Measurements from ENCODE around the gene ABHD16A. TPM values are rescaled to one million over a fixed set of nuclear protein-coding genes. Genes with fewer than 3 reads are reported as not detected.

Gene ABHD16A
- total and polyA plus RNA-seq, 2 of the 13 experiments (the other 11 are each of a cell fraction or from before 2014, with no cell fraction given): 43.5 to 45.4 TPM

- TF ChIP-seq TIGD3 (CRISPR knock-in tag; IDR thresholded peaks at IDR 0.05; ENCODE audit: borderline replicate concordance): peak; percentile 95
- TF ChIP-seq SMARCC2 (IDR thresholded peaks at IDR 0.05): no peak
- TF ChIP-seq ZNF597 (CRISPR knock-in tag; IDR thresholded peaks at IDR 0.05): no peak
- TF ChIP-seq E2F2 (CRISPR knock-in tag; IDR thresholded peaks at IDR 0.05; ENCODE audit: borderline replicate concordance): peak; percentile 97
- peak; percentile 100 for TF ChIP-seq CSRNP1 (CRISPR knock-in tag; IDR thresholded peaks at IDR 0.05)
- TF ChIP-seq ZNF331 (CRISPR knock-in tag; IDR thresholded peaks at IDR 0.05): peak; percentile 84
- TF ChIP-seq ZNF619 (CRISPR knock-in tag; IDR thresholded peaks at IDR 0.05): peak; percentile 60
- TF ChIP-seq ZNF431 (CRISPR knock-in tag; IDR thresholded peaks at IDR 0.05; ENCODE audit: borderline replicate concordance, low read depth): no peak; the same call in 1 of the 2 replicates
- TF ChIP-seq ZFP91 (CRISPR knock-in tag; IDR thresholded peaks at IDR 0.05; ENCODE audit: borderline replicate concordance): peak; percentile 99
- TF ChIP-seq ZSCAN5A (CRISPR knock-in tag; IDR thresholded peaks at IDR 0.05; ENCODE audit: borderline replicate concordance): peak; percentile 98
- peak; percentile 94 for TF ChIP-seq HDAC1 (CRISPR knock-in tag; IDR thresholded peaks at IDR 0.05)
- peak; percentile 96 for TF ChIP-seq SP2 (CRISPR knock-in tag; IDR thresholded peaks at IDR 0.05)
- peak; percentile 60 for TF ChIP-seq DRAP1 (CRISPR knock-in tag; IDR thresholded peaks at IDR 0.05)
- TF ChIP-seq ZNF292 (CRISPR knock-in tag; IDR thresholded peaks at IDR 0.05; ENCODE audit: borderline replicate concordance, low read depth): no peak; the same call in 1 of the 2 replicates
- 0 out of 2 replicates have a peak, but pooled peaks have one; percentile 61 for TF ChIP-seq KDM3A (CRISPR knock-in tag; IDR thresholded peaks at IDR 0.05; ENCODE audit: low read depth)
- TF ChIP-seq SMYD3 (CRISPR knock-in tag; IDR thresholded peaks at IDR 0.05): peak; percentile 99
Observed at GRCh38 chr6:31739639-31740396, 36.7 kb upstream of the ABHD16A start, which contains the start of gene MSH5 (continued).
